ENCODE measurements around the gene RABL2A.
"Not testable (repeated sequence)": the region's sequence is repeated elsewhere in the genome, so short reads cannot be mapped to it uniquely, and the experiment has no call there.

RABL2A gene

GRCh38 chr2:113685471-113685870 lies 58.4 kb downstream of the RABL2A start:
- no peak for DNase-seq

- DNase-seq = no peak
These were observed 59.5 kb downstream of the RABL2A start for GRCh38 chr2:113686537-113686936.

DNA sequence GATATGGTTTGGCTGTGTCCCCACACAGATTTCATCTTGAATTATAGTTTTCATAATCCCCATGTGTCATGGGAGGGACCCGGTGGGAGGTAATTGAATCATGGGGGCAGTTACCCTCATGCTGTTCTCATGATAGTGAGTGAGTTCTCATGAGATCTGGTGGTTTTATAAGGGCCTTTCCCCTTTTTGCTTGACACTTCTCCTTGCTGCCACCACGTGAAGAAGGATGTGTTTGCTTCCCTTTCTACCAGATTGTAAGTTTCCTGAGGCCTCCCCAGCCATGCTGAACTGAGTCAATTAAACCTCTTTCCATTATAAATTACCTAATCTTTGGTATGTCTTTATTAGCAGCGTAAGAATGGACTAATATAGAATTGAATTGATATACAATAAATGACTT lies 63.8 kb downstream of the RABL2A start:
- not testable (repeated sequence) for DNase-seq
